ENCODE data around the gene SHANK3.
A peak's percentile ranks its signal among the peaks of the same experiment; 100 is the strongest.
"Not testable (repeated sequence)": the region's sequence is repeated elsewhere in the genome, so short reads cannot be mapped to it uniquely, and the experiment has no call there.

Gene SHANK3

DNA sequence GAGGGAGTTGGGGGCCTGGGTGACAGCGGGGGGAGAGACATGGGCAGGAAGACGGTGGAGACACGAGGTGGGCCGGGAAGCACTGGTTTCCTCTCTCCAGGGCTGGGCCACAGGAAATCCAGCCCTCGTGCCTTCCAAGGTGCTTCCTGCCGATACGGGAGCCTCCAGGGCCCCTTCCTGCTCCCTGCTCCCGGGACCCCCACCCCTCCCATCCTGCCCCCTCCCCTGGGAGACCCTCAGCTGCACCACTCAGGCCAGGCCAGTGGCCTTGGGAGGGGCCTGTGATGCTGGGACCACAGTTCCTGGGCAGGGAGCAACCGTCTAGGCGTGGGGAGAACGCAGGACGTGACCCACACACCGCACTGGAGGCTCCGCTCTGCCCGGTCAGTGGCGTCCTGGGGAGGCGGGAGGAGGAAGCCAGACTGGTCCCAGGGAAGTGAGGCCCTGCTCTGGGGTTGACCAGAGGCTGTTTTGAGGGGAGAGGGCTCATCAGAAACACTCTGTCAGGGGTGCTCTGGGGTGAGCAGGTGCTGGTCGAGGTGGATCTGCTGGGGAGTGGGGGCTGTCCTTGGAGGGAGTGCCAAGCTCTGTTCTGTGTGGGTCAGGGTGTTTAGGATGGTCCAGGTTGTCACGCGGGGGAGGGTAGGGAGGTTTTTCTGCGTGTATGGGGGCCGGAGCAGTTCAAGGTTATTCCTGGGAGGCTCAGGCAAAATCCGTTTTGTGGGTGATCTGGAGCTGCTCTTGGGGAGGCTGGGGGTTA lies at the start of gene SHANK3:
SHANK3 (plus strand) TSS at position 353 of the 760 bp plus-strand sequence.
- DNase-seq: no peak

DNA sequence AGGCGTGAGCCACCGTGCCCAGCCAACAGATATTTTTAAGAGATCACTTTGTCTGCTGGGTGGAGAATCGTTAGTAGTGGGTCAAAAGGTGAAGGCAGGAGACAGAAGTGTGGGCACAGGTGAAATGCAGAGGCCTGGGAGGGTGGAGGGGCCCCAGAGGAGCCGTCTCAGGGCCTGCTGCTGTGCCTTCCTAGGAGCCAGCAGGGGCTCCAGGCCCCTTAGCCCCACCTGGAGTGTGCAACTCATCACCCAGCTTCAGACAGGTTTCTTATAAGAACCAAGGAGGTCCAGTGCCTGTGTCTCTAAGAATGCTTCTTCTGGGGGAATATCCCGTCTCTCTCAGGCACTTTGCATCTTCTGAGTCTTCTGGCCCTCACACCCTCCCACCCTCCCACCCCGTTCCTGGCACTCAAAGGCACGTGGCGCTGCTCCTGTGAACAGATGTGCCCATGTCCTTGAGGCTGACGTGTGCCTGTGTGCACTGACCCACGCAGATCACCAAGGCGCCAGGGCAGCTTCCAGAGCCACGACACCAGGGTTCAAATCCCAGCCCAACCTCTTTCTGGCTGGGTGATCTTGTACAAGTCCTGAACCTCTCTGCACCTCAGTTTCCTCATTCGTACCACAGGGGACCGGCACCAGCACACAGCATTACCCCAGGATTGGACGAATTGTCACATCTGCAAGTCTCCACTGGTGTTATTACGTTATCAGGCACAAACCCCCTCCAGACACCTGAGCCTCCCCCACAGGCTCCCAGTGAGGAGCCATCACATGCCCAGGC lies 48.1 kb upstream of the SHANK3 start:
- no peak for DNase-seq

DNA sequence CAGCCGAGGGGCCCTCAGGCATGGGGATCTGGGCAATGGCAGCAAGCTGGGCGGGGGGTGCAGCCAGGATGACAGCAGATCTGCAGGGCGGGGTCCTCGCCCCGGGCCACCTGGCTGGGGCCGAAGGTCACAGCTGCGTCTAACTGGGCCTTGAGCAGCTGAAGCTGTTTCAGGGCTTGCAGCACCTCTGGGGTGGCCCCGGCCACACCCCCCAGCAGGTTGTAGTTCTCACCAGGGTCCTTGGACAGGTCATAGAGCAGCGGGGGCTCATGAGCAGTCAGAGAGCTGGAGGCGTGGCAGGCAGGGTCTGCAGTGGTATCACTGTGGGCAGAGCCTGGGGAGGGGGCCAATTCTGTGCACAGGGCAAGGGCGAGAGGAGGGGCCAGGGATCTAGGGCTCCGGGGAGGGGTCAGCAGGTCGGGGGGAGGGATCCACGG lies 47.5 kb upstream of the SHANK3 start:
- DNase-seq: no peak

DNA sequence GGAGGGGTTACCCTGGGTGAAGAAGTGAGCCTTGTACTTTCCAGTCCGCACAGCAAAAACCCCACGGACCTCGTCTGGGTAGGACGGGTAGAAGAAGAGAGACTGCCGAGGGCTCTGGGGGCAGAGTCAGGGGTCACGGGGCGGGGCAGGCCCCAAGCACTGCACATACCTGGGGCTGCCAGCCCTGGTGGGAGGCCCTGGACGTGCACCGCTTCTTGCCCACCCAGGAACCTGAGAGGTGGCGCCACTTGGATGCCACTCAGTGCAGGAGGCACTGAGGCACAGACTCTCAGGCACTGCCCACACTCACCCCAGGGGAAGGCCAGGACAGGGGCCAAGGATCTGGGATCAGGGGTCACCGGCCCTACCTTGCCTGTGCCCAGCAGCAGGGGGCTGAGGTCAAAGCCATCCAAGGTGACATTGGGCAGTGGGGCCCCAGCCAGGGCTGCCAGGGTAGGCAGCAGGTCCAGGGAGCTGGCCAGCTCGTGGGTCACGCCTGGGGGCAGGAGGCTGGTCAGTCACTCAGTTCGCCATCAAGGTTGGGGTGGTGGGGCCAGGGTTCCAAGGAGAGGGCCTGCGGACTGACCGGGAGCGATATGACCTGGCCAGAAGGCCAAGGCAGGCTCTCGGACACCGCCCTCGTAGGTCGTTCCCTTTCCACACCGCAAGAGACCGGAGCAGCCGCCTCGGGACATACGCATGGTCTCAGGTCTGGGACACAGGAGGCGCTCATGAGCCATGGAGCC lies 46.9 kb upstream of the SHANK3 start:
- no peak for DNase-seq

DNA sequence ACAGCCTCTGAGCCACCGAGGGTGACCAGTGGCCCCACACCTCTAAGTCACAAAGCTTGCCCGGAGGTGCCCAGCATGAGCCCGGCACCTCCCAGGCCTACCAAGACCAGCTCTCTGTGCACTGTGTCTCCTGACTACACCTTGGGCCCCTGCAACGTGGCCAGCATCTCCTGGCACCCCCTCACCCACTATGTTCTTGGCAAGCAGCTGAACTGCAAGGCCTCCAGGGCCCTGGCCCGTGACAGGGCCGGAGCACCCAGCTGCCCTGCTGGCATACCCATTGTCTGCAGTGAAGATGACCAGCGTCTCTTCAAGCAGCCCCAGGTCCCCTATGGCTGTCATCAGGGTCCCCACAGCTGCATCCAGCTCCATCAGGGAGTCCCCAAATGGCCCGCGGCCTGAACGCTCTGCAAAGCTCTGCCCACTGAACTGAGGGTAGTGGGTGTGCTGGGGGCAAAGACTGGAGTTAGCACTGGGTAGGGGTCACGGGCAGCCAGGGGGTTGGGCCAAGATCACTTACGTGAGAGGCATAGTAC lies 46.2 kb upstream of the SHANK3 start:
- no peak for DNase-seq

DNA sequence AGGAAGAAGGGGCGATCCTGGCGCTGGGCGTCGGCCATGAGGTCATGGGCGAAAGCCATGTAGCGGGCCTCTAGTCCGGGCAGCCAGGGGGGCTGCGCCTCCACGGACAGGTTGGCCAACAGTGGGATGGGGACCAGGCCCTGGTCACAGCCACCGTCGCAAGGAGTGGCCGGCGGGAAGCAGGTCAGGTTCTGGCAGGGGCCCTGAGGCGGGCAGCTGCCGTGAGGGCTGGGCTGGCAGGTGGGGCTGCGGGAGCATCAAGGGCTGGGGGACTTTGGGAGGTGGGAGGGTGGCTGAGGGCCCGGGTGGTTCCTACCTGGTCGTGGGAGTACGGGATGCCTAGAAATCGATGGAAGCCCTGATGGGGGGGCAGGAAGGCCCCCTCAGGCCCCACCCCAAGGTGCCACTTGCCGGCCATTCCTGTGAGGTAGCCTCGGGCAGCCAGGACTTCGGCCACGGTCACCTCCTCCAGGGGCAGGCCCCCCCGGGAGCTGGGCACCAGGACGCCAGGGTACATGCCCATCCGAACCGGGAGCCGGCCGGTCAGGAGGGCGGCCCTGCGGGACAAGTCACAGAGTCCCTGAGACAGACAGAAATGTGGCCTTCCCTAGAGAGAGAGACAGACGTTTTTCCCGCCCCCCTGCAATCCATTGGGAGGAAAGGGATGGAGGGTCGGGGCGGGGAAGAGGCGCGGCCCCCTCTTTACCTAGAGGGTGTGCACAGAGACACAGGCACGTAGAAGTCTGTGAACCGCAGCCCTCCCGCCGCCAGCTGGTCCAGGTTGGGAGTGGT lies 45.6 kb upstream of the SHANK3 start:
- DNase-seq: no peak

DNA sequence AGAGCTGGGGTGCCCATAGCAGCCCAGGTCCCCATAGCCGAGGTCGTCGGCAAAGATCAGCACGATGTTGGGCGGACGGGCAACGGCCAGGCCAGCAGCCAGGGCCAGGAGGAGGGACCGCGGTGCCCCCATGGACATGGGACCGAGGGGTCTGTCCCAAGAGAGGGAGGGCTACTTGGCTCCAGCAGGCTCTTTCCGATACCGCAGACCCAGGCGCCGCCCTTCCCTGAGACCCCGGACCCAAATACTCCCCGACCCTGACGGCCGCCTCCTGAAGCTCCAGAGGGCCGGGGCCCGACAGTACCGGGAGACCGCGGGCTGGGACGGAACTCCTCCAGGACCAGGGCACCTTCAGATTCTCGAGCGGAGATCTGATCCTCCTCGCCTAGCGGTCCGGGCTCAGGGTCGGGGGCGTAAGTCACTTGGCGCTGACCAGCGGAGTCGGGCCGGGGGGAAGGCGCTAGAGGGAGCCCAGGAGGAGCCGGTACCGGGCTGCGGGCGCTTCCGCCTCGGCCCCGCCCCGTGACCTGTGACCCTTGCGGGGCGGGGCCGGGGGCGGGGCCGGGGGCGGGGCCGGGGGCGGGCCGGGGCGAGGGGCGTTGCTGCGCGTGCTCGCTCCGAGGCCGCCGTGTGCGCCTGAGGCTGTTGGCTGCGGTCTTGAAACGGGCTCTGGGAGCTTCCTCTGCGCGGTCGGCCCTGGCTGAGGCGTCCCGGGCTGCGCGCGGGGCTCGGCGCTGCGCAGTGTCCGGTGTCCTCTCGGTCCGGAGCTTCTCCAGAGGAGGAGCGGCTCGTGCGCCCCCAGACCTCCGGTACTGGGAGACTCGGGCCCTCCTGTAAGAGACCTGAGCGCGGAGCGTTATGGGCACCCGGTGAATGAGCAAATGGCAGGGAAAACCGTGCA lies 44.7 kb upstream of the SHANK3 start, which contains the start of gene ARSA:
ARSA (minus strand) TSS at position 511 of the 901 bp plus-strand sequence; CDS start at position 138, 373 bp downstream.
- peak; percentile 43 to 55 for DNase-seq

DNA sequence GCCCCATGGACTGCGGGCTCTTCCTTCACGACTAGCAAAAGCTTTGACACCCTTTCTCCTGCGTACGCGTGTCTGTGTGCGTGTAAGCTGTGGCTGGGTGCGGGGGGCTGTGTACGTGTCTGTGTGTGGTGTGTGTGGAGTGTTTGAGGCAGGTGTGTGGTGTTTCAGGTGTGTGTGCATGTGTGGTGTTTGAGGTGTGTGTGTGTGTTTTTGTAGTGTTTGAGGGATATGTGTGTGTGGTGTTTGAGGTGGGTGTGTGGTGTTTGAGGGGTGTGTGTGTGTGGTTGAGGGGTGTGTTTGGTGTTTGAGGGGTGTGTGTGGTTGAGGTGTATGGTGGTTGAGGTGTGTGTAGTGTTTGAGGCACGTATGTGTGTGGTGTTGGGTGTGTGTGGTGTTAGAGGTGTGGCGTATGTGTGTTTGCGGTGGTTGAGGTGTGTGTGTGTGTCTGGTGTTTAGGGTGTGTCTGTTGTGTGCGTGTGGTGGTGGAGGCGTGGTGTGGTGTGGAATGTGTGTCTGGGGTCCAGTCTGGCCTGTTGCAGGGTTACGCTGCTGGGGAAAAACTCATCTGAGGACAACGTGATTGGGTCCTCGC lies 44.0 kb upstream of the SHANK3 start:
- no peak for DNase-seq

DNA sequence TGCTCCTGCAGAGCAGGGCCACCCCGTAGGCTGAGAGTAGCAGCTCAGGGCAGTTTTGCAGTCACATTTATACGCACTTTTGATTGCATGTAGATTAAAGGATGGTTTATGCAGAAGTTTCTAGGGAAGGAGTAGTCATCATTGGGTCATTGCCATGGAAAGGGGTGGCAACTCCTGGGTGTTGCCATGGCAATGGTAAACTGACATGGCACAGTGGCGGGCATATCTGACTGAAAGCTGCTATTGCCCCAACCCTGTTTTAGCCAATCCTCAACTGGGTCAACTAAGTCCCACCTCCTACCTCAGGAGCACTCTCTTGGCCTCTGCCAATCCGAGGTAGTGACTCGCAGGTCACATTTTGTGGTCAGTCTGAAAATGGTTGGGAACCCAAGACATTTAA lies 42.2 kb upstream of the SHANK3 start:
- no peak for DNase-seq

DNA sequence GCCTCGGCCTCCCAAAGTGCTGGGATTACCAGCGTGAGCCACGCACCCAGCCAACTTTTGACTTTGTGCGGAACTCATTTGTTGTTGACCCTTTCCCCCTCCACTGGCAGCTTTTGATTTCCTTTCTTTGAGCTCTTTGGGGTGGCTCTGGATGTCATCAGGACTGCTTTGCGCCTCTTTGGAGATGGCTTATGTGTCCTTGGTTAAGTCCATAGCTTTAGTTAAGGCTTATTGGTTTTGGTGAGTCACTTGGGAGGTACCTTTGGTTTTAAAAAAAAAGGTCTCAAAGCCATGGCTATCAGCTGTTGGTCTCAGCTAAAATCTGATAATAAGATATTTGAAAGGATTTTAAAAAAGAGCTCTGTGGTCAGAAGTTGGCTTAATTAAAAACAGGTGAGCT lies 39.5 kb upstream of the SHANK3 start:
- DNase-seq: no peak

DNA sequence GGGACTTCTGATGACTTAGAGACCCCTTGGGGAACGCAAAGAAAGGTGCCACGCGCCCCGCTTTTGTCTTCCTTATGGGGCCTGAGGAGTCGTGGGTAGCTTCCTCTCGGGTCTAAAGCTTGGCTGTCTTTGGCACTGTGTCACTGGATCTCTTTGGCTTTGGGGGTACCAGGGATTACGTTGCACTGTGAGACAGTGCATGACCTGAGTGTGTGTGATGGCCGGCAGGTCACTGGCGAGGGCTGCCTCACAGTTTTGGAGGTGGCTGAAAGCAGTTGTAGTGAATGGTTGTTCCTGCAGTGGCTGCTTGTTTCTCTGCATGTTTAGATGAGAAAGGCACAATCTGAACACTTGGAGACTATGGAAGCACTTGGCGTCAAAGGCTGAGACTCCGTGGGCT lies 38.9 kb upstream of the SHANK3 start:
- DNase-seq: no peak

DNA sequence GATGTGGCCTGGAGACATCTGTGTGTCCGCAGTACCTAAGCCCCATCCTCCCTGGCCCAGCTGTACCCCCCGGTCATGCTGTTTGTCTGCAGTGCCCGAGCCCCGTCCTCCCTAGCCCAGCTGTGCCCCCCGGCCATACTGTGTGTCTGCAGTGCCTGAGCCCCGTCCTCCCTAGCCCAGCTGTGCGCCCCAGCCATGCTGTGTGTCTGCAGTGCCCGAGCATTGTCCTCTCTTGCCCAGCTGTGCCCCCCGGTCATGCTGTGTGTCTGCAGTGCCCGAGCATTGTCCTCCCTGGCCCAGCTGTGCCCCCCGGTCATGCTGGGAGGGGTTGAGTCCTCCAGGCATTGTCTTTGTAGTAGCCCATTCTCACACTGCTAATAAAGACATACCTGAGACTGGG lies 37.0 kb upstream of the SHANK3 start:
- no peak for DNase-seq

DNA sequence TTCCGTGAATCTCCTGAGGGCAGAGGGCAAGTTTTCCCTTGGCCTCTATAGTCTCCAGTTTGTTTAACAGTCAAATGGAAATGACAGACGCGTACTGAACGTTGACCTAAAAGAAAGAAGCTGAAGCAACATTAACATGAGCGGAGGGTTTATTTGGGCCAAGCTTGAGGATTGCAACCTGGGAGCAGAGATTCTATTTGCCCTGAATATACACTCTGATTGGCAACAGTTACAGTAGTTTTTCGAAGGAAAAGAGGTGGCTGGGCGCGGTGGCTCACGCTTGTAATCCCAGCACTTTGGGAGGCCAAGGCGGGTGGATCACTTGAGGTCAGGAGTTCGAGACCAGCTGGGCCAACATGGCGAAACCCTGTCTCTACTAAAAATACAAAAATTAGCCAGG lies 32.3 kb upstream of the SHANK3 start:
- DNase-seq: not testable (repeated sequence)

DNA sequence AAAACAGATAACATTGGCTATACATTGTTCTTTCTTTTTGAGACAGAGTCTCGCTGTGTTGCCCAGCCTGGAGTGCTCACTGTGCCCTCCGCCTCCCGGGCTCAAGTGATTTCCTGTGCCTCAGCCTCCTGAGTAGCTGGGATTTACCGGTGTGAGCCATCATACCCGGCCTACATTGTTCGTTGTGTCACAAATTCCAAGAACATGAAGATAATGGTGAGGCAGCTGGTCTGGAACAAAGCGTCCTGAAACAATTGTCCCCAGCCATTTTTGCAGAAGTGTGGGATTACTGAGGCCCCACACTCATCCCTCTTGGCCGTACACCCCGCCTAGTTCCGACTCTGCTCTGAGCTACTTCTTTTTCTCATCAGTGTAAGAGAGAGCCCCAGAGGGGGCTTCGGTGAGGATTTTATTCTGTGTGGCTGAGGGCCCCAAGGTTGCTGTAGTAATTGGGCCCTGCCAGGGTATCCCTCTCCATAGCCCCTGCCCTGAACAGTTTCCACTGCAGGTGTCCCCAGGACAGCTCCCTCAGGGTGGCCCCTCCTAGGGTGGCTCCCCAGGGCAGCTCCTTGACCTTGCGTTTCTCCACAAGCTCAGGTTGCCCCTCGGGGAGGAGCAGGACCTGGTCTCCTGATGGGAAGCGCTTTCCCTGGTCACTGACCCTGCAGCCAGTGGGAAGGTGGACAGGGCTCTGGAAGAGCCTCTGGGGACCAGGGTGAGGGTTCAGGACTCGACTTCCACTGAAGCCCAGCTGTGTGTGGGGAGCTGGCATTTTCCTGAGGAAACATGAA lies 31.6 kb upstream of the SHANK3 start:
- DNase-seq: no peak

DNA sequence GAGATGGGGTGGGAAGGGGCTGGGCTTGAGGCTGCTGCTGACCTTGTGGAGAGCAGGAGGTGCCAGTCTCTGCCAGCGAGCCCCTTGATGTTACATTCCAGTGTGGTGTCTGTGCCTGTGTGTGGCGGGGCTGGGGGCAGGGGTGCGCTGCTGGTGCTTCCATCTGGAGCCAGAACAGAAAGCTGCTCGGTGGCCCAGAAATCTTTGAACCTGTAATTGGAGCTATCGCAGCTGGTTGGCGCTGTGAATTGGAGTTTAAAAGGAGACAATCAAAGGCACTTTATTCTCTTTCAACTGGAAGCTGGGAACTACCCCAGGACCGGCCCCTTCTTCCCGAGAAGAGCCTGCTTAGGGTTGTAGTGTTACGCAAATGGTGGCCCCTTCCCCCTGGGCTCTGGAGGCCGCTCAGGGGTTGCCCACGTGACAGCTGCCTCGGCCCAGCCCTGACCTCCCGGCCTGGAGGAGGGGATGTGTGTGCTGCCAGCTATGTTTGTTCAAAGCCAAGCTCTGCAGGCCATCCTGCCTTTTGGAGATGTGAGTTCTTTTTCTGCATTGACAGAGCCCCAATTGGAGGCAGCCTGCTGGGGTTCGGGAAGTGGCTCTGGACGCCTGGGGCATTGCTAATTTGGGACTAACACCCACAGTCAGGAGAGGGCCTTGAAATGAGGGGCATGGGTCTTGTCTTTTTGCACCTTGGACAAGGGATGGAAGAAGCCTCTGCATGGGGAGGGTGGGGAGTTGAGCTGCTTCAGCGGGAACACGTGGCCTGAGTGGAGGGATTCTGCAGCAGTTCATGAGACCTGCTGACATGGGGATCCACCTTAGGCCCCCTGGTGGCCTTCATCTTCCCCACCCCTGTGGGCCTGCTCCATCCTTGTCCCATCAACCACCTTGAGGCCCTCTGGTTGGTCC lies 30.7 kb upstream of the SHANK3 start:
- DNase-seq: no peak

DNA sequence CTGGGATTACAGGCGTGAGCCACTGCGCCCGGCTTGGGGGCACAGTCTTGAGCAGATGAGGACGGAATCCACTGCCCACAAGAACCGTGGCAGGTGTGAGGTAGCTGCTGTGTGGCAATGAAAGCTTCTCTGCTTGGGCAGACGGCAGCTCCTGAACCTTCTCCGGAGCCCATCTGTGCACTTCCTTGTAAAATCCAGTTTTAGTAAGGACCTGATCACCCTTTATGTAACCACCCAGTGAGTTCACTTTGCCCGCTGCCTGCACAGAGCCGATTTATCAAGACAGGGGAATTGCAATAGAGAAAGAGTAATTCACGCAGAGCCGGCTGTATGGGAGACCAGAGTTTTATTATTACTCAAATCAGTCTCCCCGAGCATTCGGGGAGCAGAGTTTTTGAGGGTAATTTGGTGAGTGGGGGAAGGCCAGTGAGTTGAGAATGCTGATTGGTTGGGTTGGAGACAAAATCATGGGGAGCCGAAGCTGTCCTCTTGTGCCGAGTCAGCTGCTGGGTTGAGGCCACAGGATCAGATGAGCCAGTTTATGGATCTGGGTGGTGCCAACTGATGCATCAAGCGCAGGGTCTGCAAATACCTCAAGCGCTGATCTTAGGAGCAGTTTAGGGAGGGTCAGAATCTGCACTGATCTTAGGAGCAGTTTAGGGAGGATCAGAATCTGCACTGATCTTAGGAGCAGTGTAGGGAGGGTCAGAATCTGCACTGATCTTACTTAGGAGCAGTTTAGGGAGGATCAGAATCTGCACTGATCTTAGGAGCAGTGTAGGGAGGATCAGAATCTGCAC lies 29.4 kb upstream of the SHANK3 start:
- DNase-seq: not testable (repeated sequence)

DNA sequence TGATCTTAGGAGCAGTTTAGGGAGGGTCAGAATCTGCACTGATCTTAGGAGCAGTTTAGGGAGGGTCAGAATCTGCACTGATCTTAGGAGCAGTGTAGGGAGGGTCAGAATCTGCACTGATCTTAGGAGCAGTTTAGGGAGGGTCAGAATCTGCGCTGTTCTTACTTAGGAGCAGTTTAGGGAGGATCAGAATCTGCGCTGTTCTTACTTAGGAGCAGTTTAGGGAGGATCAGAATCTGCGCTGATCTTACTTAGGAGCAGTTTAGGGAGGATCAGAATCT lies 28.9 kb upstream of the SHANK3 start:
- not testable (repeated sequence) for DNase-seq

DNA sequence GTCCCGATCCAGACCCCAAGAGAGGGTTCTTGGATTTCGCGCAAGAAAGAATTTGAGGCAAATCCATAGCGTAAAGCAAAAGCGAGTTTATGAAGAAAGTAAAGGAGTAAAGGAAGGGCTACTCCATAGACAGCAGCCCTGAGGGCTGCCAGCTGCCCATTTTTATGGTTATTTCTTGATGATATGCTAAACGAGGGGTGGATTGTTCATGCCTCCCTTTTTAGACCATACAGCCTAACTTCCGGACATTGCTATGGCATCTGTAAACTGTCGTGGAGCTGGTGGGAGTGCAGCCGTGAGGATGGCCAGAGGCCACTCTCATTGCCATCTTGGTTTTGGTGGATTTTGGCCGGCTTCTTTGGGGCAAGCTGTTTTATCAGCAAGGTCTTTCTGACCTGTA lies 19.4 kb upstream of the SHANK3 start:
- DNase-seq: no peak

Data from AML-193 (cell line).